T-helper 2 cell (primary cell): ENCODE results near the gene PGR.
"Not testable (repeated sequence)": the region's sequence is repeated elsewhere in the genome, so short reads cannot be mapped to it uniquely, and the experiment has no call there.

ENCODE experiments used
- DNase-seq, 5 experiments: peaks; one replicate each; pipeline versions ENCODE4 v3.0.0 to v3.0.0-alpha.2; 2012 to 2022

PGR gene

DNA sequence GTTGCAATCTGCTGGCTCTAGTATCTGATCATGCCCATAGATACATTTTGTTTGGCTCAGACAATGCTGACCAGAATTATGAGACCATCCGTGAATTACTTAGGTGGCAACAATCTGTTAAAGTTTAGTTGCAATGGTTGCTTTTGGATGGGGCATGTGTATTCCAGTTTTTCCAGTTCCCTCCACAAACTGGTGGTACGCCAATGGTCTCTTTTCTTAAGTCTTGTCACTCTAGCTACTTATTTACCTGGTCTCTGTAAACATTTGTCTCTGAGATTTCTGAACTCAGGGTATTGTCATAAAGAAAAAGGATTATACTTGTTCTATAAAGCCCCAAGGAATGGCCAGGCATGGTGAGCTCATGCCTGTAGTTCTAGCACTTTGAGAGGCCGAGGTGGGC is 65.9 kb downstream of the PGR start:
- DNase-seq = no peak

GRCh38 chr11:101061606-101062005 is 68.0 kb downstream of the PGR start:
- no peak for DNase-seq

- no peak for DNase-seq
Measured at GRCh38 chr11:101059331-101059730, 70.3 kb downstream of the PGR start.

- no peak for DNase-seq
Measured at GRCh38 chr11:101053492-101053891, 76.1 kb downstream of the PGR start.

GRCh38 chr11:101051677-101052076 is 77.9 kb downstream of the PGR start:
- DNase-seq = no peak

GRCh38 chr11:101049813-101050212 is 79.8 kb downstream of the PGR start:
- no peak for DNase-seq

GRCh38 chr11:101049123-101049522 is 80.5 kb downstream of the PGR start:
- DNase-seq = no peak

- DNase-seq = no peak
Measured at GRCh38 chr11:101048479-101048878, 81.1 kb downstream of the PGR start.

- no peak for DNase-seq
Measured at GRCh38 chr11:101046947-101047346, 82.7 kb downstream of the PGR start.

GRCh38 chr11:101045415-101045814 is 84.2 kb downstream of the PGR start:
- no peak for DNase-seq

GRCh38 chr11:101043940-101044339 is 85.7 kb downstream of the PGR start:
- no peak for DNase-seq

DNA sequence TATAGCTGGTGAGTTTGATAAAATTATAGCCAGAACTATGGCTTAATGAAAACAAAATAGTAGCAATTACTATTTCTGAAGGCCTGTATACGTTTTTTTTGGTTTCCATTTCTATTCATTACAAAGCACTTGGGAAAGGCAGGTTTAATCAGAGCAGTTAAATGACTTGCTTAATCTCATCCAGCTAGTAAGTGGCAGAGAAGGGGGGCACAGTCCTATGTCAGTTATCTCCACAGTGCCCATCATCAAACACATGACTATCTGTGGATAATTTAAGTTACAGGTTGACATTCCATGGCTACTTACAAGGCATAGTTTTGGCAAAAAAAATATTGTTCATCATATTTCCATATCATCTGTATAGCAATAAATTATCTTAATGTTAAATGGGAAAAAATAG is 93.7 kb downstream of the PGR start:
- no peak for DNase-seq

GRCh38 chr11:101034076-101034475 is 95.5 kb downstream of the PGR start:
- DNase-seq = no peak

DNA sequence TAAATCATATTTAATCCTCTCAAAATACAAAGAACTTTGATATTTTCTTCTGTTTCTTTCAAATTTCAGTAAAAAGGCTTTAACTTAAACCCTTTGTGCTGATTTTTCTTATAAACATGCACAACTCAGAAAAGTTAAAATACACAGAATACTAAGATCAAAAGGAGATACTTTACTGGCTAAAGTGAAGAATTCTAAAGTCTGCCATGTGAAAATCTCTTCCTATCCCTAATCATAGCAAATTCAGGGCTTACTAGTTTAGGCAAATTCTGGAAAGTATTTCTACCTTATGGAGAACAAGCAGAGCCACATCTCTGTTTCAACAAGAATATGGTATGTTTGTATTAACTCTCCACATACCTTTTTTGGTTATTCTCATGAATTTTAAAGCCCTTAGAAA is 96.6 kb downstream of the PGR start:
- no peak for DNase-seq

GRCh38 chr11:101031713-101032112 is 97.9 kb downstream of the PGR start:
- DNase-seq = no peak

DNA sequence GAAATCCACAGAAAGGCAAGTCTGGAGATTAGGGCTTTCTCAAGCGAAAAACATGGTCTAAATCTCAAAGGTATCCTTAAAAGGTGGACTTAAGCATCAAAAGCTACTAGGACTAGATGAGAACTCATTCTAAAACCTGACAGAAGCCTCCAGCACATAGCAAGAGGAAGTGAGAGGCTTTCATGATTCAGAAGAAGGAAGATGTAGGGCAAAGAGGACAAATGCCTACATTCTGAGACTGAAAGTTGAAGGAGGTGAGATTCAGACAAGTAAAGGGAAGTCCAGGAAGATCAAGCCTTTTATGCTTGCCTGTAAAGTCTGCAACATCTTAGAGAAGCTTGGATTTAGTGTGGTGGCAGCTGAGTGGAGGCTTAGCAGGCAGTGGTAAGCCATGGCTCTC is 98.9 kb downstream of the PGR start:
- DNase-seq = no peak

DNA sequence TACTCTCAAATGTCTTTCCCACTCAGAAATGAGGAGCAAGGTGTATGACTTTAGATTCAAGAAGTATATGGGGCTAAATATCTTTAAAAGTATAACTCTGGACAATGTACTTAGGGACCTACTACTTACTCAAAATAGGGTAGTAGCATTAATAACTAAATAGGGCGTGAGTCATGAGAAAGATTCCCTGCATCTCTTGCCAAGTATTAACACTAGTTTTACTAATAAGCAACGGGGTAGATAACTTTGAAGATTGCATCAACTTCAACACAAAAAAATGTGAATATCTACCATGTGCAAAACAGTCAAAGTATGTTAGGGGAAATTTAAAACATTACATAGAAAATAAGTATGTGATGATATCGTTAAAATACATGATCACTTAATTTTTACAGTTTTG is 99.6 kb downstream of the PGR start:
- DNase-seq = no peak

DNA sequence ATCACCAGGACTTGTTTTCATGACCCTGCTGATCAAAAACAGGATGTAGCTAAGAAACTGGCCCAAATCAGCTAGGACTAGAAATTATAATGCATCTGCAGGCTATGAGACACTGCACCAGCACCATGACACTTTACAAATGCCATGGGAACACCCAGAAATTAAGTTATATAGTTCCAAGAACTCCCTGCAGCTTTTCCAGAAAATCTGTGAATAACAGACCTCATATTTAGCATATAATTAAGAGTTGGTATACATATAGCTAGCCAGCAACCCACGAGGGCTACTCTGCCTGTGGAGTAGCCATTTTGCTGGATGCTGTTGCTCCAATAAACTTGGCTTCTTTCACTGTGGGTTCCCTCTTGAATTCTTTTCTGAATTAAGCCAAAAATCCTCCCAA is 101.0 kb downstream of the PGR start:
- no peak for DNase-seq

DNA sequence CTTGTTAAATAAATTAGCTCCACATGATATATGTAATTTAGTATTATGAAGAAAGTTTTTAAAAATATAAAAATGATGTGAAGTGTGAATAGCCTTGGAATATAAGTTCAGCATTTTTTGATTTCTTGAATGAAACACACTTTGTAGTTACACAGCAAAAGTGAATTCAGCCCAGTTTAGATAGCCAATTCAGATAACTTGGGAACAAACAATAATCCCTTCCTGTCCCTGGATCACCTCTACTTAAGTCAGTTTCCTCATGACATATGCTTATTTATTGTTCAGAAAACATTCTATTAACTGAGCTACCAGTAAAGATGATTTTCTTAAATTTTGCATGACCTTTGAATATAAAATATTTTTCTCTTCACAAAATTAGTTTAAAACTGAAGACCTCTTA is 107.4 kb downstream of the PGR start:
- no peak for DNase-seq

- no peak for DNase-seq
Measured at GRCh38 chr11:101019870-101020269, 109.7 kb downstream of the PGR start.

- no peak for DNase-seq
Measured at GRCh38 chr11:101014600-101015285, 114.9 kb downstream of the PGR start.

DNA sequence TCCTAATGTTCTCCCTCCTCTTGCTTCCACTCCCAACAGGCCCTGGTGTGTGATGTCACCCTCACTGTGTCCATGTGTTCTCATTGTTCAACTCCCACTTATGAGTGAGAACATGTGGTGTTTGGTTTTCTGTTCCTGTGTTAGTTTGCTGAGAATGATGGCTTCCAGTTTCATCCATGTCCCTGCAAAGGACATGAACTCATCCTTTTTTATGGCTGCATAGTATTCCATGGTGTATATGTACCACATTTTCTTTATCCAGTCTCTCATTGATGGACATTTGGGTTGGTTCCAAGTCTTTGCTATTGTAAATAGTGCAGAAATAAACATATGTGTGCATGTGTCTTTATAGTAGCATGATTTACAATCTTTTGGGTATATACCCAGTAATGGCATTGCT is 115.9 kb downstream of the PGR start:
- DNase-seq = not testable (repeated sequence)

GRCh38 chr11:101011881-101012280 is 117.7 kb downstream of the PGR start:
- no peak for DNase-seq

DNA sequence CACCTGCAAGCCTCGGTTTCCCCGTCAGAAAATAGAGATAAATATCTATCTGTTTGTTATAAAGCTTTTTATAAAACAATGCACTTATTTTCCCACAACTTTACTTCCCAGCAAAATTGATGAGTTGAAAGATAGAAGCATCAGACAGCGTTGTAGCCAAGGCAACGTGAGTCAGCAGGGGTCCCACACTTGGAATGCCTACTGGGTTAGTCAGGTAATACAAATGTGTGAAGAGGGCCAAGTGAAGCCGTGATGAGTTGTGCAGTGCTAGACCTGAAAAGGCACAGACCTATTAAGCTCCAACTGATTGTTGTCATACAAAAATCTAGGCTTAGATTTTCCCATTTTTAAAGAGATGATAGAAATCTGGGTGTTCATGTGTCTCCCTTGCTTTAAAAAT is 118.7 kb downstream of the PGR start:
- DNase-seq = no peak

GRCh38 chr11:101009690-101010055 is 119.9 kb downstream of the PGR start:
- DNase-seq = no peak
